Endothelial cell (in vitro differentiated cells): ENCODE results near the gene CFAP126. TPM values are rescaled to one million over a fixed set of nuclear protein-coding genes. Genes with fewer than 3 reads are reported as not detected.

Experiments used
- DNase-seq: peaks from one replicate; pipeline ENCODE4 v3.0.0; 2021; ENCODE audit warnings: low spot score
- H3K27ac Mint-ChIP-seq: one replicate; pipeline ENCODE4 v1.8.0; 2021; ENCODE audit warnings: mixed read lengths, inconsistent platforms; ENCODE audit not compliant: unreplicated experiment
- H3K27me3 Mint-ChIP-seq: one replicate; pipeline ENCODE4 v1.8.0; 2021; ENCODE audit warnings: mild to moderate bottlenecking, moderate library complexity, mixed read lengths, inconsistent platforms; ENCODE audit not compliant: unreplicated experiment
- H3K36me3 Mint-ChIP-seq: one replicate; pipeline ENCODE4 v1.8.0; 2021; ENCODE audit warnings: mild to moderate bottlenecking, low read depth, mixed read lengths, inconsistent platforms; ENCODE audit not compliant: unreplicated experiment
- H3K4me1 Mint-ChIP-seq: one replicate; pipeline ENCODE4 v1.8.0; 2021; ENCODE audit warnings: mild to moderate bottlenecking, mixed read lengths, inconsistent platforms; ENCODE audit not compliant: unreplicated experiment
- H3K4me3 Mint-ChIP-seq: one replicate; pipeline ENCODE4 v1.8.0; 2021; ENCODE audit warnings: mild to moderate bottlenecking, mixed read lengths, inconsistent platforms; ENCODE audit not compliant: unreplicated experiment
- H3K9me3 Mint-ChIP-seq: one replicate; pipeline ENCODE4 v1.8.0; 2021; ENCODE audit warnings: mixed read lengths, inconsistent platforms; ENCODE audit not compliant: unreplicated experiment
- CTCF ChIP-seq: fragments of 200-600 bp; sonication (generic); IDR thresholded peaks from one replicate; pipeline ENCODE4 v1.5.0; 2021; ENCODE audit warnings: antibody characterized with exemption; ENCODE audit not compliant: unreplicated experiment
- total RNA-seq: library from RNA; stranded (reverse); fragmentation: NEBNext Ultra II Directional; extraction: Animal tissue kit (Norgen Biotek cat#: 25700); gene quantifications from one replicate; pipeline ENCODE4 v1.2.1, GENCODE V29; 2021; ENCODE audit not compliant: unreplicated experiment

Gene CFAP126
- total RNA-seq, 1 donor from 2014 or later, result not detected

- no peaks in the 10 kb centered on the region for H3K9me3 Mint-ChIP-seq
- peak overlapping the region; percentile 51 for H3K4me3 Mint-ChIP-seq
- peaks cover 4% of the 10 kb centered on the region for H3K36me3 Mint-ChIP-seq
- no peak for DNase-seq
- H3K27me3 Mint-ChIP-seq, result peaks cover 9% of the 10 kb centered on the region
- TF ChIP-seq CTCF, result no peak
- H3K4me1 Mint-ChIP-seq, result peaks cover 3% of the 10 kb centered on the region
- no peak overlapping the region for H3K27ac Mint-ChIP-seq
These were observed 21.0 kb upstream of the CFAP126 start for GRCh38 chr1:161388639-161389038.

- H3K9me3 Mint-ChIP-seq, result no peaks in the 10 kb centered on the region
- no peak overlapping the region for H3K4me3 Mint-ChIP-seq
- DNase-seq, result no peak
- TF ChIP-seq CTCF, result peak; percentile 64
- H3K36me3 Mint-ChIP-seq, result no peaks in the 10 kb centered on the region
- H3K4me1 Mint-ChIP-seq, result peaks cover 3% of the 10 kb centered on the region
- no peaks in the 10 kb centered on the region for H3K27me3 Mint-ChIP-seq
- H3K27ac Mint-ChIP-seq, result no peak overlapping the region
These were observed 14.7 kb upstream of the CFAP126 start for GRCh38 chr1:161382214-161383019.

GRCh38 chr1:161381707-161382106, 14.0 kb upstream of the CFAP126 start:
- H3K9me3 Mint-ChIP-seq, result no peaks in the 10 kb centered on the region
- no peak for DNase-seq
- no peaks in the 10 kb centered on the region for H3K36me3 Mint-ChIP-seq
- H3K4me1 Mint-ChIP-seq, result peaks cover 3% of the 10 kb centered on the region
- no peaks in the 10 kb centered on the region for H3K27me3 Mint-ChIP-seq
- H3K4me3 Mint-ChIP-seq, result no peak overlapping the region
- TF ChIP-seq CTCF, result no peak
- peak overlapping the region; percentile 31 for H3K27ac Mint-ChIP-seq

- H3K4me3 Mint-ChIP-seq, result no peak overlapping the region
- no peak for DNase-seq
- peaks cover 3% of the 10 kb centered on the region for H3K4me1 Mint-ChIP-seq
- no peak for TF ChIP-seq CTCF
- no peak overlapping the region for H3K27ac Mint-ChIP-seq
- H3K36me3 Mint-ChIP-seq, result no peaks in the 10 kb centered on the region
- no peaks in the 10 kb centered on the region for H3K9me3 Mint-ChIP-seq
- H3K27me3 Mint-ChIP-seq, result no peaks in the 10 kb centered on the region
These were observed 11.4 kb upstream of the CFAP126 start for GRCh38 chr1:161379071-161379470.

GRCh38 chr1:161378014-161378413, 10.3 kb upstream of the CFAP126 start:
- Mint-ChIP-seq H3K4me3 (no peak overlapping the region), H3K27me3 (no peaks in the 10 kb centered on the region), H3K4me1 (peaks cover 3% of the 10 kb centered on the region), H3K27ac (no peak overlapping the region), H3K9me3 (no peaks in the 10 kb centered on the region), H3K36me3 (no peaks in the 10 kb centered on the region)
- no peak for TF ChIP-seq CTCF
- no peak for DNase-seq
